Ovary (tissue), 10 donors: Measurements from ENCODE around the gene BNC1. TPM values are rescaled to one million over a fixed set of nuclear protein-coding genes. Genes with fewer than 3 reads are reported as not detected.

ENCODE experiments used
- DNase-seq, 5 donors: peaks; one replicate each; pipeline ENCODE4 v3.0.0-alpha.2; 2019 to 2020
- H3K27ac ChIP-seq, 2 donors: fragments of 200-600 bp; one replicate each; pipeline versions ENCODE4 v1.5.1 to v1.8.0; 2019 to 2022
- H3K27me3 ChIP-seq: fragments of 200-600 bp; one replicate; pipeline ENCODE4 v1.8.0; 2022
- H3K36me3 ChIP-seq: fragments of 200-600 bp; sonication (generic); one replicate; pipeline ENCODE4 v1.5.1; 2019
- H3K4me1 ChIP-seq: one replicate; pipeline ENCODE4 v1.8.1; 2013; ENCODE audit warnings: mild to moderate bottlenecking, moderate library complexity; ENCODE audit not compliant: insufficient read depth
- H3K4me3 ChIP-seq: fragments of 200-600 bp; sonication (generic); one replicate; pipeline ENCODE4 v1.5.1; 2017
- H3K9me3 ChIP-seq, 2 donors: fragments of 200-600 bp in 1 of 2; sonication (generic) in 1 of 2; one replicate each; pipeline versions ENCODE4 v1.5.1 to v1.8.1; 2013 to 2019; ENCODE audit warnings: mild to moderate bottlenecking in 1 of 2, moderate library complexity in 1 of 2
- CTCF ChIP-seq, 3 donors: fragments of 450-650 bp in 2 of 3; fragments of 200-600 bp in 1 of 3; IDR thresholded peaks; one replicate each; pipeline versions ENCODE4 v1.5.1 to v1.8.0; 2016 to 2022; ENCODE audit warnings: antibody characterized with exemption in 3 of 3, mild to moderate bottlenecking in 1 of 3
- EP300 ChIP-seq: sonication (generic); formaldehyde crosslinking; IDR thresholded peaks from one replicate; pipeline ENCODE4 v1.6.1; 2017; ENCODE audit warnings: antibody characterized with exemption
- POLR2A ChIP-seq: fragments of 450-650 bp; IDR thresholded peaks from one replicate; pipeline ENCODE4 v1.6.1; 2017; ENCODE audit warnings: antibody characterized with exemption, mild to moderate bottlenecking, moderate library complexity
- WGBS, 3 donors: extraction: QIAGEN DNeasy Blood & Tissue Kit in 1 of 3; methylation state at CpG; one replicate each; pipeline versions ENCODE4 v1.1.5 to v1.1.7; 2013 to 2017; 5-methylcytosine and 5-hydroxymethylcytosine counted together
- intact Hi-C, 4 donors: fragments of 100-400 bp; cut with DNase I; formaldehyde crosslinking; loops; one replicate each; pipeline versions ENCODE4 v1.11.0 to v1.15.1; 2022 to 2023
- long read RNA-seq, 3 donors: library from polyadenylated mRNA in 2 of 3; unstranded in 2 of 3; transcript quantifications; one replicate each; pipeline ENCODE4 v2.0.0 and lab custom pipeline, GENCODE V29; 2021 to 2026
- polyA plus RNA-seq, 2 donors: library from polyadenylated mRNA; stranded (reverse); fragments of 200-250 nt in 1 of 2; fragments of 350-450 nt in 1 of 2; fragmentation: Illumina TruSeq in 1 of 2; extraction: RNeasy Lipid Tissue Mini Kit (QIAGEN cat#74804) in 1 of 2; gene quantifications; one replicate each; pipeline ENCODE4 v1.2.3, GENCODE V29; 2013 to 2014
- total RNA-seq, 7 donors: library from RNA; depleted of rRNA in 2 of 7; stranded (reverse); fragments of >200 nt in 2 of 7; fragmentation: NEBNext Ultra II Directional in 3 of 7; extraction: Animal tissue kit (Norgen Biotek cat#: 25700) in 3 of 7; gene quantifications; one replicate each; pipeline versions ENCODE4 v1.1.0 to v1.2.4, GENCODE V29; 2016 to 2023
- donor health status: DM: no; HTN: no; CAD: no; lungs with moderate emphysema.
- donor health status: DM: no; HTN: no; CAD: no.
- donor health status: Bipolar disorder and iron deficiency.
- donor health status: DM: yes; HTN: yes; CAD: no.
- donor health status: DM: no; HTN: no; CAD: no.
- donor health status: DM: yes; HTN: yes; CAD: no.

The BNC1 gene
- 10 to 100 TPM in 1 of 7 donors, 1 to 10 TPM in 1, under 1 TPM in 5; 0.23 to 31.6 (median 0.43) TPM for total RNA-seq
- polyA plus RNA-seq: under 1 TPM; 0.47 to 0.95 TPM
- long read RNA-seq, donor 1: 0 reads
- long read RNA-seq, donor 2, full-length matches to known transcripts: 10 of 34 reads
- long read RNA-seq, donor 2, partial matches to known transcripts: 24 of 34 reads
- long read RNA-seq, donor 2, other reads (novel, unspliced or antisense): 0 of 34 reads
- long read RNA-seq, donor 3, full-length matches to known transcripts: 1 of 1 reads
- long read RNA-seq, donor 3, partial matches to known transcripts: 0 of 1 reads
- long read RNA-seq, donor 3, other reads (novel, unspliced or antisense): 0 of 1 reads

GRCh38 chr15:83284559-83285283 is at the start of gene BNC1:
TSS of gene BNC1 (minus strand) at chr15:83284664. CDS start at chr15:83284628, 36 bp downstream.
- Histone ChIP-seq H3K36me3 (no peaks in the 10 kb centered on the region), H3K4me1 (no peaks in the 10 kb centered on the region), H3K4me3 (no peak within 1 kb of the TSS), H3K9me3 (no peaks in the 10 kb centered on the region), H3K27me3 (no peaks in the 10 kb centered on the region), H3K27ac (no peak within 1 kb of the TSS)
- intact Hi-C loops: no loop called here
- peak in 1 of 5 donors; percentile 9 for DNase-seq
- TF ChIP-seq CTCF (IDR thresholded peaks at IDR 0.05) (no peak), EP300 (no peak), POLR2A (no peak)
- 1 to 2% (median 1%) methylated on average over 33 to 93 of the region's 93 CpGs for WGBS, 3 donors

- H3K27ac ChIP-seq: no peak overlapping the region
- intact Hi-C loops: no loop called here
- 65 to 76% (median 69%) methylated on average over 4 of the region's 4 CpGs for WGBS, 3 donors
- H3K36me3 ChIP-seq: no peaks in the 10 kb centered on the region
- no peak for DNase-seq
- no peaks in the 10 kb centered on the region for H3K4me1 ChIP-seq
- H3K4me3 ChIP-seq: no peak overlapping the region
- H3K27me3 ChIP-seq: no peaks in the 10 kb centered on the region
- no peaks in the 10 kb centered on the region for H3K9me3 ChIP-seq
- TF ChIP-seq EP300 (no peak), POLR2A (no peak), CTCF (IDR thresholded peaks at IDR 0.05) (no peak)
These were observed 42.6 kb upstream of the BNC1 start for GRCh38 chr15:83327041-83327440.

GRCh38 chr15:83324799-83325198 is 40.3 kb upstream of the BNC1 start:
- no peaks in the 10 kb centered on the region for H3K36me3 ChIP-seq
- H3K27ac ChIP-seq: no peak overlapping the region
- no peak overlapping the region for H3K4me3 ChIP-seq
- 41 to 55% (median 46%) methylated on average over 2 of the region's 2 CpGs for WGBS, 3 donors
- no peak for DNase-seq
- H3K9me3 ChIP-seq: no peaks in the 10 kb centered on the region
- intact Hi-C loops: no loop called here
- no peaks in the 10 kb centered on the region for H3K4me1 ChIP-seq
- H3K27me3 ChIP-seq: no peaks in the 10 kb centered on the region
- TF ChIP-seq POLR2A (no peak), CTCF (IDR thresholded peaks at IDR 0.05) (no peak), EP300 (no peak)

- H3K27me3 ChIP-seq: no peaks in the 10 kb centered on the region
- H3K4me3 ChIP-seq: no peak overlapping the region
- H3K36me3 ChIP-seq: no peaks in the 10 kb centered on the region
- TF ChIP-seq CTCF (IDR thresholded peaks at IDR 0.05) (no peak), EP300 (no peak), POLR2A (no peak)
- no peaks in the 10 kb centered on the region for H3K9me3 ChIP-seq
- 68 to 77% (median 69%) methylated on average over 9 of the region's 9 CpGs for WGBS, 3 donors
- DNase-seq: no peak
- no peak overlapping the region for H3K27ac ChIP-seq
- intact Hi-C loops: no loop called here
- H3K4me1 ChIP-seq: no peaks in the 10 kb centered on the region
These were observed 38.8 kb upstream of the BNC1 start for GRCh38 chr15:83323296-83323711.
